ENCODE data around the gene MYL10.

MYL10 gene

DNA sequence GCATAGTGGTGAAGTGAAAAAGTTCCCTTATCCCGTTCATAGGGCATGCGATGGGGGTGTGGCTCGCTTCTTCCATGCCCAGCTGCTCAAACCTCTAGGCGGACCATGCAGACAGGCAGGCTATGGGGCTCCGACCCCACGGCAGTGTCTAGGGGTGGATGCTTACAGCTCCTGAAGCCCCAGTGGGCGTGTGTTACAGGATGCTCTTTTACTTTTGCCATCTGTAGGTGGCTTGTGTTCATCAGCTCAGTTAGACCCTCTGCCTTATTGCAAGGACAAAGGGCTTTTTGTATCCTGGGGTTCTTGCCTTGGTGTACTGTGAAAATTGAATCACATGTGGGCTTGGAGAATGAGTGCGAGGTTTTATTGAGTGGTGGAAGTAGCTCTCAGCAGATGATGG is at the start of gene MYL10:
Gene MYL10 (minus strand): TSS at position 126 of the 400 bp plus-strand sequence. CDS start 178 bp downstream, outside the sequence.
- no peak for DNase-seq
- no peak for ATAC-seq

DNA sequence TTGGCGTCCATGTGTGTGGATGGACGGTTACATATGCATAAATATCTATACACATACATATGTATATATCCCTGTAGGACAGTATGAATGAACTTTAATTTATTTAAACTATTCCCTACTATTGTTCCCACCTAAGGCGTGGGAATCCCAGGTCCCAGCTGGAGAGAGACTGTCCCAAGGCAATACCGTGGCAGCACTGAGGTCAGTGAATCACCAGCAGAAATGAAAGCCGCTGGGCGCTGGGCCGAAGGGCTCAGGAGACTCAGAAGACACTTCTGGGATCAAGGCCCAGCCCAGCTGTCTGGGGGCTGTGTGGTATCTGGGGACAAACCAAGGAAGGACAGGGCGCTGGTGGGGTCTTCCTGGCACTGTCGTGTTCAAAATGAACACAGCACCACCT is 49.6 kb upstream of the MYL10 start:
- no peak for DNase-seq
- no peak for ATAC-seq

DNA sequence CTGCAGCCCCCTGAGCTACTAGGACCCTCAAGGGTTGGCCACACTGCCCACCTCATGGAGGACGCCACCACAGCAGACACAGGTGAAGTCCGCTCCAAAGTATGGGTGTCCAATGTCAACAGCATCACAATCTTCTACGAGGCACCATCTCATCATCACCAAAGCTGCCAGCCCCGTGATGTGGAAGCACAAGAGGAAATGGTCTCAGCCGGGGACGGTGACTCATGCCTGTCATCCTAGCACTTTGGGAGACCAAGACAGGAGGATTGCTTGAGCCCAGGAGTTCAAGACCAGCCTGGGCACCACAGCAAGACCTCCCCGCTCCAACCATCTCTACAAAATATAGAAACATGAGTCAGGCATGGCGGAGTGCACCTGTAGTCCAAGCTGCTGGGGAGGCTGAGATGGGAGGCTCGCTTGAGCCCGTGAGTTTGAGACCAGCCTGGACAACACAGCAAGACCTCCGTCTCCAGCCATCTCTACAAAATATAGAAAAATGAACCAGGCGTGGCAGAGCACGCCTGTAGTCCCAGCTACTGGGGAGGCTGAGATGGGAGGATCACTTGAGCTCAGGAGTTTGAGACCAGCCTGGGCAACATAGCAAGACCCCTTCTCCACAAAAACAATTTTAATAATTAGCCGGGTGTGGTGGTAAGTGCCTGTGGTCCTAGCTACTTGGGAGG is 48.8 kb upstream of the MYL10 start:
- no peak for ATAC-seq
- DNase-seq: no peak

DNA sequence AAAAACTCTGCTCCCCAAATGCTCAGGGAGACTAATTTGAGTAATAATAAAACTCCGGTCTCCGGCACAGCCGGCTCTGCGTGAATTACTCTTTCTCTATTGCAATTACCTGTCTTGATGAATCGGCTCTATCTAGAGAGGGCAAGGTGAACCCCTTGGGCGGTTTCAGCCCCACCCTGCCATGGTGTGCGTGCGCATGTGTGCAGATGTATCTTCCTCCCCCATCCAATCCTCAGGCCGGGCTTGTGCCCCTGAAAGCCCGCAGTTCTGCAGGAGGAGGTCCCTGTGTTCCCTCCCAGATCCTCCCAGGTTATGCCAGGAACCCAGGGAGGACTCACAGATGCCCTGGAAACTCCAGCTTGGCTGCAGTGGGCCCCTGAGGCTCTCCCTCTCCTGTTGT is 48.3 kb upstream of the MYL10 start:
- ATAC-seq: no peak
- no peak for DNase-seq

DNA sequence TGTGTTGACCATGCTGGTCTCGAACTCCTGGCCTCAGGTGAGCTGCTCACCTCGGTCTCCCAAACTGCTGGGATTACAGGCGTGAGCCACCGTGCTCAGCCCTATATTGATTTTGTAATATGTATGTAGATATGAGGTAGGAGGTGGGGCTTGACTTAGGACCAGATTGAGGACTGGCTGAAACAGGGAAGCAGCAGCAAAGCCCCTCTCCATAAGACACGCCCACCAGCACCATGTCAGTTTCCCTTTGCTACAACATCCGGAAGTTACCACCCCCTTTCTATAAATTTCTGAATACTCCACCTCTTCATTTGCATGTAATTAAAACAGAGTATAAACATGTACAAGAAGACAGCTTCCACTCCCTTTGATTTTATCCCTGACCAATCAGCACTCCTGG is 47.9 kb upstream of the MYL10 start:
- ATAC-seq (no peak), DNase-seq (no peak)

DNA sequence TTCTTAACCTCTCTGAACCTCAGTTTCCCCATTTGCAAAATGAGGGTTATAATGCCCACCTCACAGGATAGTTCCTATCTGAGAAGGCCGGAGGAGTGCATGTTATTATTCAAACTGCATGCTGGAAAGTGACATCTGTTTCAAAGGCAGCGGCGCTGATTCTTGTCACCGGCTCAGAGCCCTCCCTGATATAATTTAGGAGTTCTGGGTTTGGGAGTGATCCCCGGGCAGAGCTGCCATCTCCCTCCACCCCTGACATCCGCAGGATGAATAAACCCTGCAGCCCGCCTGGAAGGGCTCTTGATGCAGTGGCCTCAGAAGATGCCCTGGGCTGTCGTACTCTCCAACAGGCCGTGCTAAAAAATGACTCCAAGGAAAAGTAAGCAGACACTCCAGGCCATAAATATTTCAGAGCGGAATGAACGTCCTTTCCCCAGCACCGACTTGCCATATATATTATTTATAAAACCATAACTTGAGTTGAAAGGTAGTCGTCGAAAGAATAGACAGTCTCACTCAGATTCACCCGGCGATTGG is 47.0 kb upstream of the MYL10 start:
- DNase-seq: no peak
- ATAC-seq: no peak

DNA sequence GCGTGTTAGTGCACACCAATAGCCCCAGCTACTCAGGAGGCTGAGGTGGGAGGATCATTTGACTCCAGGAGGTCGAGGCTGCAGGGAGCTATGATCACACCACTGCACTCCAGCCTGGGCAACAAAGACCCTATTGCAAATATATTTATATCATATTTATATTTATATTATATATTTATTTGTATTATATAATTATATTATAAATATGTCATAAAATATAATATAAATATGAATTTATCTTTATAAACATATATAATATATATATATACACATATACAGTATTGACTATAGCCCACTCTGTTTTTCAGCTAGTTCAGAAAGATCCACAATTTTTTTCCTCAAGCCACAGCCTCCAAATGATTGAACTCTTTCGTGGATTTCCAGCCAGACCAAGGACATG is 45.3 kb upstream of the MYL10 start:
- DNase-seq: no peak
- no peak for ATAC-seq

DNA sequence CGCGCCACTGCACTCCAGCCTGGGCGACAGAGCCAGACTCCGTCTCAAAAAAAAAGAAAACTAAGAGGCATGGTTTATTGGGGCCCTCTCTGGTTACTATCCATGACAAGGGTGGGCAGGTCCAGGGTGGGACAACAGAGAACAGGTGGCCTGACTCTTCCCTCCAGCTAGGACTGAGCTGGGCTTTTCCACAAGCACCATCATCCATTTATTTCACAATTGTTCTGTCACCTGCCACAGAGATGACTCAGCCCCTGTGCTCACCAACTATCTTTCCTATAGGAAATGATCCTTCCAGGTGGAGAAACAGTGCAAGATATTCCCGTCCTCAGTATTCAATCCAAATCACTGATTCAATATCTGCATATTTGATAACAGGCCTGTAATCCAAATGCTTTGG is 44.9 kb upstream of the MYL10 start:
- DNase-seq: no peak
- ATAC-seq: no peak

DNA sequence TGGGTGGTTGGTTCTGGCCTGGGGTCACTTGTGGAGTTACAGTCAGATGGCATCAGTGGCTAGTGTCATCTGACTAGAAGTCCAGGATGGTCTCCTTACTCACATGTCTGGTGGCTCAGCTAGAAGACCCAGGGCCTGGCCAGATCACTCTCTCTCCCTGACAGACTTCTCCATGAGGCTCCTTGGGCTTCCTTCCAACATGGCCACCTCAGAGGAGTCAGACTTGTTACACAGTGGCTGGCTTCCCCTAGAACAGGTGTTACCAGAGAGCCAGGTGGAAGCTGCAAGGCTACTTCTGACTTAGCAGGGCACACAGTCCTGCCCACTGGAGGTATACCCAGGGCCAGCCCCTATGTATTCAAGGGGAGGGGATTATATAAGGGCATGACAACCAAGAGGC is 44.2 kb upstream of the MYL10 start:
- ATAC-seq (no peak), DNase-seq (no peak)

DNA sequence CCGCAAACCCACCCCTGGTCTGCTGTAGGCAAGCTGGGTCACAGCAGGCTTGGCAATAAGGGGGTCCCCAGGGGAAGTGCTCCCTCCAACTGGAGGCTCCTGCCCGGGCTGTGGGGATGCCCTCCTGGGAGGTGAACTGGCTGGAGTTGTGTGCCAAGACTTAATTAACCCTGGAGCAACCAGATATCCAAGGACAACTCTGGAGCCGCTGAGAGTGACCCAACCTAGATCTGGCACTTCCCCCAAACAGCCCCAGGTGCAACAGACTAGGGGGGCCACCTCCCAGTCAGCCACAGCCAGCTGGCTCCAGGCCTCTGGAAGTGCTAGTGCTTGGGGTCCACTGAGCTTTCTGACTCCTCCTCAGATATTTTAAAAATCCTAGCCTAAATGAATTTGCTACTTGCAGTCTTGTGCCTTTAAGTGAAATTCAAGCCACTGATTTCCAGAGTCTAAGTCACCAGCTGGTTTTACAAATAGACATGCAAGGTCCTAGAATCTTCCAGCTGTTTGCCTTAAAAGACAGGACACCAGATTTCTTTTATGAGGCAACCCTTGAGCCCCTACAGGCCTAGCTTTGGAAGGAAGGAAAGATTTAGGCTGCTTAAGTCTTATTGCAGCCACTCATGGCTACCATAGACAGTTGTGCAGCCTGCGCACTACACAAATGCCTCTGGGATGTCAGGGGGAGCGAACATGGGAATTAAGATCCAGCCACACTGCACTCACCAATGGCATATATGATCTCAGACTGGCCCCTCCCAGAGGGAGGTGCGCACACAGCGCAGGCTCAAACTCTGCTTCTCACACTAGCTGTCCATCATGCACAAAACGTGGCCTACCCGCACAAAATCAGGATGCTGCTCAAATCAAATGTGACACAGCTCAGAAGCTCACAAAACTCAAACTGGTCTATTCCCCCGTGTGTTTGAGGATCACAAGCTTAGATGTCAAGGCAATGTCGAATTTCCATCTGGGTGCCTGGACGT is 42.6 kb upstream of the MYL10 start:
- no peak for ATAC-seq
- no peak for DNase-seq

DNA sequence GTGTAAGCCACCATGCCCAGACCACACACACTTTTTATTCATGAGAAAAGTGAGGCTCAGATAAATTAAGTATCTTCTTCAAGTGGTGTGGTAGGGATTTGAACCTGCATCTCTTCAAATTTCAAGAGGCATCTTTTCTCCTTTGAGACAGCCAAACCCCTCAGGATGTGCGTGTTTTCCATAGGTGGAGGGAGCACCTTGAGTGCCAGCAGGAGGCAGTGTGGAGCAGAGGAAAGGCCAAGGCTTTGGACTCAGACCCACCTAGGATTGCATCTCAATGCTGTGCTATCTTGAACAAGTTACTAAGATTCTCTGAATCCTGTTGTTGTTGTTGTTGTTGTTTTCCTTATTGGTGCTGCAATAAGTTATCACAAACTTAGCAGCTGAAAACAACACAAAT is 40.2 kb upstream of the MYL10 start:
- no peak for ATAC-seq
- peak; percentile 10 for DNase-seq

DNA sequence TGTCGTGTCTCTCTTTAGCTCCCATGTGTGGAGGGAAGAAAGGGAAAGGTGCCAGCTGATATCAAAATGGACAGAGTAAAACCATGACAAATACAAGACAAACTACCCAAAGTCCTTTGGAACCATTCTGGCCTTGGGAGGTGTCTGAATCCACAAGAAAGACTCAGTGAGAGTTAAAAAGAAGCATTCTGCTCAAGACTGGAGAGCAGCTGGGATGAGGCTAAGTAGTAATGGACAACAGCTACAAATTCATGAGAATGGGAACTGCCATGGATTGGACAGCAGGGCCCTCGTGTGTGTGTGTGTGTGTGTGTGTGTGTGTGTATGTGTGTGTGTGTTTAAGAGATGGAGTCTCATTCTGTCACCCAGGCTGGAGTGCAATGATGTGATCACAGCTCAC is 39.6 kb upstream of the MYL10 start:
- no peak for ATAC-seq
- DNase-seq: no peak

DNA sequence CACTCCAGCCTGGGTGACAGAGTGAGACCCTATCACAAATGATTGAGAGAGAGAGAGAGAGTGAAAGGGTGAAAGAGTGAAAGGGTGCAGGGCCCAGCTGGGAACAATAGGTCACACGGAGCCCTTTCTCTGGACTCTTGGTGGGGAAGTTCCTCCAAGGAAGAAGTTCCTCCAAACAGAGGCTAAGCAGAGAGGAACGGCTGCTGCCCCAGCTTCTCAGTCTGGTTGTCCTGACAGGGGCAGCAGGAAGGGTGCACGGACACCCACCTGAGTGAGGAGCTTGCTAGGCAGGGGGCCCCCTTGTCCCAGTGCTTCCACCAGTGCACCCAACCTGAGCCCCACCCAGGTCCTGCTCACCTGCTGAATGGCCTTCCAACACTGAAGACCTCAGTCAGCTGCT is 38.8 kb upstream of the MYL10 start:
- ATAC-seq (no peak), DNase-seq (no peak)

DNA sequence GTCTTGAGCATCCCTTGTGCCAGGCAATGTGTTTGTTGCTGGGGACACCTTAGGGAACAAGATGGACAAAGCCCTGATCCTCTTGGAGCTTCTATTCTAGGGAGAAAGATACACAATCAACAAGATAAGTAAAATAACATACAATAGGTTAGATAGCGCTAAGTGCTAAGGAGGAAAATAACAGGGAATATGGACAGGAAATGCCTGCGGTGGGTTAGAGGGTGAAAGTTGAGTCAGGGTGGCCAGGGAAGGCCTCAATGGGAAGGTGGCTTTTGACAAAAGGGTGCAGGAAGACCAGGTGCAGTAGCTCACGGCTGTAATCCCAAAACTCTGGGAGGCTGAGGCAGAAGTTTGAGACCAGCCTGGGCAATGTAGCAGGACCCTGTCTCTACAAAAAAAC is 38.3 kb upstream of the MYL10 start:
- DNase-seq (no peak), ATAC-seq (no peak)

DNA sequence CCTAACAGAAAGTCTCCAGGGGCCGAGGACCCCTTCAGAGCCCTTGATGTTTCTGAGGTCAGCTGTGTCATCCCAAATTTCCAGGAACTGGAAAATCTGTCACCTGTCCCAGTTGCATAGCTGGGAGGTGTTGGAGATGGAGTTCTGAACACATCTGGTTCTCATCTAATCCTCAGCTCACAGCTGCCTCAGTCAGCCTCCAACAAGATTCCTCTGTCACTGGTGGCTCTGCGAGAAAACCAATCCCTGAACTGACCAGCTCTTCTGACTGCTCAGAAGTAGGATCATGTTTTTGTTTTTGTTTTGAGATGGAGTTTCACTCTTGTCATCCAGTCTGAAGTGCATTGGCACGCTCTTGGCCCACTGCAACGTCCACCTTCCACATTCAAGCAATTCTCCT is 37.6 kb upstream of the MYL10 start:
- DNase-seq: no peak
- no peak for ATAC-seq

DNA sequence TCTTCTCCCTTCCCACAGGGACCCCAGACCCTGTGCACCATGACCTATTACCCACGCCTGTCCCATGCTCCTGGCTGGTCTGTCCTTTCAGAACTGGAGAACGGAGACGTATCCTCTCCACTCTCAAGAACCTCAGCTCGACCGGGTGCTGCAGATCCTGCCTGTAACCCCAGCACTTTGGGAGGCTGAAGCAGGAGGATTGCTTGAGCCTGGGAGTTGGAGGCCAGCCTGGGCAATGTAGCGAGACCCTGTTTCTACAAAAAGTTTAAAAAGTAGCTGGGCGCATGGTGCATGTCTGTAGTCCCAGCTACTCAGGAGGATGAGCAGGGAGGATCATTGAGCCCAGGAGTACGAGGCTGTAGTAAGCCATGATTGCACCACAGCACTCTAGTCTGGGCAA is 37.2 kb upstream of the MYL10 start:
- ATAC-seq (no peak), DNase-seq (no peak)

DNA sequence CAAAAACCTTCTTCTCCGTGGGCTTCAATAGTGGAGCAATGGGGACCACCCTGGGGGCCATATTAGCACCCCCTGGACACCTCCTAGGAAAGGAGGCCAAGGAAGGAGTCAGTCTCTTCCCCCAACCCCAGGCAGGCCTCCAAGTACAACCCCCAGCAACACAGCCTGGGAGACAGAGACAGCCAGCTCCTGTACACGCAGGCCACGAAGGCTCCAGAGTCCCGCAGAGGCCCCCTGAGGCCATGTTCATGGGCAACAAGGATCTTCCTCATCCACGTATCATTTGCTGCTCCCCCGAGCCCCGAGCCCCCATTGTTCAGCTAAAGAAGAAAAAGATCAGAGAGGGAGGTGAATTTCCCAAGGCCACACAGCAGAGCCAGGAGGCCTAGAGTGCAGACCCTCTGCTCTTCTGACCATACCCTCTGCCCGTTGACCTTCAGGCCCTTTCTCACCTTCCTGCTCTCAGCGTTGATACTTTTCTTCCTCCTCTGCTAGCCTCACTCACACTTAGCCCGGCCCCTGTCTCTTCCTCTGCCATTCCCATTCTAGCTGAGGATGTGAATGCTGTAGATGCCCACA is 35.9 kb upstream of the MYL10 start:
- DNase-seq (no peak), ATAC-seq (no peak)

DNA sequence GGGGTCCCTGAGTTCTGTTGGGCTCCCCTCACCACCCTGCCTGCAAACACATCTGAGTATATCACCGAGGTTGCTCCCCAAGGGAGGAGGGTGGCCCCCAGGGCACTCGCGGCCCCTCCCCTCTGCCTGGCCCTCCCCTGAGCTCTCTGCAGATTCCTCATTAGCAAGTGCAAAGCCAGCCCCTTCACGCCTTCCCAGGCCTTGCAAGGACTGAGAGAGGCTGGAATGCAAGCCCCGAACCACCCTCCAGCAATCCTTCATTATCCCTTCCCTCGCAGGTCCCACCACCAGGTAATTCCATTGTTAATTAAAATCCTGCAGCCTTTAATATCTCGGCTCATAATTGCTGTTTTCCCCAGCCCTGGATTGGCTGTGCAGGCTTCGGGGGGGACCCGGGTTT is 35.3 kb upstream of the MYL10 start:
- DNase-seq (no peak), ATAC-seq (no peak)

DNA sequence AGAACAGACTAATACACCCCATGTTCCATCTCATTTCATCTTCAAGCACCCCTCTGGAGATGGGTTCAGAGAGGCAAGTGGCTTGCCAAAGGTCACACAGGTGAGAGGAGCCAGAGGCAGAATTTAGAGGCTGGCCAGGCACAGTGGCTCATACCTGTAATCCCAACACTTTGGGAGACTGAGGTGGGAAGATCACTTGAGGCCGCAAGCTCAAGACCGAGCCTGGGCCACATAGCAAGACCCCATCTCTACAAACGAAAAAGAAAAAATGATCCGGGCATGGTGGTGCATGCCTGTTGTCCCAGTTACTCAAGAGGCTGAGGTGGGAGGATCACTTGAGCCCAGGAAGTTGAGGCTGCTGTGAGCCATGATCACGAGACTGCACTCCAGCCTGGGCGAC is 34.7 kb upstream of the MYL10 start:
- ATAC-seq: no peak
- no peak for DNase-seq

DNA sequence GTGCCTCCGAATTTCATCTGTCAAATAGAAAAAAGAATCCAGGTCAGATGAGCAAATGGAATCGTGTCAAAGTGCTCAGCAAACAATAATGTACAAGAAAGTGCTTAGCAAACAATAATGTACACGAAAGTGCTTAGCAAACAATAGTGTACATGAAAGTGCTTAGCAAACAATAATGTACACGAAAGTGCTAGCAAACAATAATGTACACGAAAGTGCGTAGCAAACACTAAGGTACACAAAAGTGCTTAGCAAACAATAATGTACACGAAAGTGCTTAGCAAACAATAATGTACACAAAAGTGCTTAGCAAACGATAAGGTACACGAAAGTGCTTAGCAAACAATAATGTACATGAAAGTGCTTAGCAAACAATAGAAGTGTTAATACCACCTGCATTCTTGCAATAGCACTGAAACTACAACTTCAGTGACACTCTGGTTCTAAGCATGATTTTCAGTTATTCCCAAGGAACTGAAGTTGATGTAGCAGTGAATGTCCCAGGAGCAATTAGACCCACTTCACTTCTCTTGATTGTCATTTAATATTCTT is 33.4 kb upstream of the MYL10 start:
- no peak for ATAC-seq

DNA sequence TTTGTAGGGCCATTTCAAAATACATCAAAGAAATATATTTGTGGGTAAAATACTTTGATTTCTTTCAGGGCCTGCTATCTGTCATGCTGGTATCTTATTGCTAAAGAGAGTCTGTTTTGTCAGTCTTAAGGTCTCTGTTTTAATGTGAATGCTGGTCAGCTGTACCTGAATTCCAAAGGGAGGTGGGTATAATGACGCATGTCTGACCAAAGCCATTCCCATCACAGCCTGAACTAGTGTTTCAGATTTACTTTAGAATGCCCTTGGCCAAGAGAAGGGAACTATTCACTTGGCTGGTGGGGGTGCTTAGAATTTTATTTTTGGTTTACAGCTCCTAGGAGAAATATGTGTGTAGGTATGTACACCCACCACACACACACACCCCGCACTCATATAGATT is 30.6 kb upstream of the MYL10 start:
- ATAC-seq (no peak), DNase-seq (no peak)

More for the DNA sequence above, 33.4 kb upstream of the MYL10 start:
- no peak for DNase-seq

DNA sequence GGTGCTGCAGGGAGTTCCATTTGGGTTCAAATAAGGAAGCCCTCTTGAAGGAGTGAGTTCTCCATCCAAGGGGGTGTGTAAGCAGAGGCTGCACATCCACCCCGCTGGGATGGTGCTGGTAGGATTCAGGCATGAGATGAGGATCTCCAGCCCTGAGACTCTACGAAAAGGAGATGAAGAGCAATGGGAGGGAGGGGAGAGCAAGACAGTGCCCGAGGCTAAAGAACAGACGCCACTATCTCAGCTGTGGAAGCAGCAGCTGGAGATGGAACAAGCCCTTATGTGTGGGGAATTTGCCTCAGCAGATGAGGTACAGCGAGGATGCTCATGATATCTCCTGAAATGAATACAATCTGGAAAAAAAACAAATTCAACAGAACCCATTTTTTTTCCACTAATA is 28.1 kb upstream of the MYL10 start:
- no peak for DNase-seq
- no peak for ATAC-seq

DNA sequence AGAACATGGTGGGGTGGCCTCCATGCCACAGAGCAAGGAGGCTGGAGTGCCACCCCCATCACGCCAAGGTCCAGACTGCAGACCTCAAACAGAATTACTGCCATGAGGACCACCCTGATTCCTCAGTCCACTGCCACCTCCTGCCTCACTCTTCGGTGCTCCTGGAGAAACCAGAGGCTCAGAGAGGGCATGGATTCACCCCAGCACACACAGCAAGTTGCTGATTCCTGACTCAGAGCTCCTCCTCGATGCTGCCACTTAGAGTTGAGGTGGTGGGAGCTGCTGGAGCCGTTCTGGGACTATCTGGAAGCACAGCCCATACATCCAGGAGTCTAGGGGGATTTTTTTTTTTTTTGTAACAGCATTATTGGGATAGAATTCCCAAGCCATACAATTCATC is 22.0 kb upstream of the MYL10 start:
- DNase-seq (no peak), ATAC-seq (no peak)
